SK-N-SH (cell line): ENCODE results near the gene DIPK1A. TPM values are rescaled to one million over a fixed set of nuclear protein-coding genes. Genes with fewer than 3 reads are reported as not detected.

Experiments used
- CTCF ChIA-PET: fragments of 300-600, 350-600 bp; formaldehyde crosslinking; extraction: SDS; loops from one replicate; lab custom pipeline; 2021; lab: Yijun Ruan, JAX
- POLR2A ChIA-PET: fragments of 350-600 bp; sonication (Branson Sonifier 250); formaldehyde crosslinking; extraction: SDS; loops from one replicate; lab custom pipeline; 2020; ENCODE audit warnings: antibody characterized with exemption, inconsistent platforms; lab: Yijun Ruan, JAX
- DNase-seq: peaks from one replicate; pipeline ENCODE4 v3.0.0; 2012
- H2AFZ ChIP-seq: fragments of 200-600 bp; sonication (generic); 2 replicates; pipeline ENCODE4 v1.8.1; 2016; ENCODE audit warnings: antibody characterized with exemption, mild to moderate bottlenecking, low read depth
- H3F3A ChIP-seq: fragments of 200-600 bp; sonication (generic); replicated peaks from 2 replicates; pipeline ENCODE3; 2016; ENCODE audit warnings: antibody characterized with exemption, mild to moderate bottlenecking; ENCODE audit not compliant: insufficient read depth
- H3K27ac ChIP-seq, 2 experiments: fragments of 200-500 bp in 1 of 2; fragments of 200-600 bp in 1 of 2; sonication (Bioruptor generic) in 1 of 2; sonication (generic), shearing (Covaris generic) in 1 of 2; 2 replicates each; pipeline versions ENCODE4 v1.5.1 to v1.6.1; 2014 to 2016; ENCODE audit warnings: low read depth in 2 of 2, inconsistent platforms in 1 of 2, low read length in 1 of 2, mild to moderate bottlenecking in 1 of 2, mixed read lengths in 1 of 2
- H3K27me3 ChIP-seq: fragments of 200-600 bp; sonication (generic), shearing (Covaris generic); 2 replicates; pipeline ENCODE4 v1.6.1; 2016; ENCODE audit warnings: mixed run types; ENCODE audit not compliant: insufficient read depth
- H3K36me3 ChIP-seq, 2 experiments: fragments of 200-500 bp in 1 of 2; fragments of 200-600 bp in 1 of 2; sonication (Bioruptor generic) in 1 of 2; sonication (generic) in 1 of 2; replicated peaks in 1 of 2; 2 replicates each; pipeline versions ENCODE3 to v1.5.1; 2014 to 2016; ENCODE audit warnings: low read length in 1 of 2, mild to moderate bottlenecking in 1 of 2; ENCODE audit not compliant: insufficient read depth in 2 of 2, control insufficient read depth in 1 of 2
- H3K4me1 ChIP-seq, 2 experiments: fragments of 200-500 bp in 1 of 2; fragments of 200-600 bp in 1 of 2; sonication (Bioruptor generic) in 1 of 2; sonication (generic), shearing (Covaris generic) in 1 of 2; 2 replicates each; pipeline versions ENCODE4 v1.5.1 to v1.6.1; 2014 to 2016; ENCODE audit warnings: low read depth in 1 of 2, low read length in 1 of 2, mixed run types in 1 of 2; ENCODE audit not compliant: insufficient read depth in 2 of 2, control insufficient read depth in 1 of 2
- H3K4me2 ChIP-seq: fragments of 200-600 bp; sonication (generic), shearing (Covaris generic); 2 replicates; pipeline ENCODE4 v1.6.1; 2017; ENCODE audit warnings: mixed run types
- H3K4me3 ChIP-seq, 2 experiments: fragments of 200-500 bp in 1 of 2; fragments of 200-600 bp in 1 of 2; sonication (Bioruptor generic) in 1 of 2; sonication (generic), shearing (Covaris generic) in 1 of 2; 2 replicates each; pipeline versions ENCODE4 v1.5.1 to v1.8.1; 2014 to 2016; ENCODE audit warnings: low read depth in 2 of 2, inconsistent platforms in 1 of 2, low read length in 1 of 2, mild to moderate bottlenecking in 1 of 2, mixed read lengths in 1 of 2, moderate library complexity in 1 of 2
- H3K79me2 ChIP-seq: fragments of 200-600 bp; sonication (generic); 2 replicates; pipeline ENCODE4 v1.8.1; 2017; ENCODE audit warnings: mild to moderate bottlenecking; ENCODE audit not compliant: insufficient read depth
- H3K9ac ChIP-seq: fragments of 200-600 bp; sonication (generic); 2 replicates; pipeline ENCODE4 v1.6.1; 2017; ENCODE audit warnings: mixed run types
- H3K9me2 ChIP-seq: fragments of 200-600 bp; sonication (generic); 2 replicates; pipeline ENCODE4 v1.6.1; 2017; ENCODE audit warnings: mixed run types
- H3K9me3 ChIP-seq: fragments of 200-600 bp; sonication (generic); 2 replicates; pipeline ENCODE4 v1.6.1; 2017; ENCODE audit warnings: mixed run types, mild to moderate bottlenecking, moderate library complexity
- H4K20me1 ChIP-seq: fragments of 200-600 bp; sonication (generic); 2 replicates; pipeline ENCODE4 v1.6.1; 2017; ENCODE audit warnings: mild to moderate bottlenecking, mixed run types; ENCODE audit not compliant: insufficient read depth
- CHD2 ChIP-seq: fragments of 150-350 bp; IDR thresholded peaks from 2 replicates; pipeline ENCODE4 v1.6.1; 2018; ENCODE audit warnings: low read length; ENCODE audit not compliant: partially characterized antibody
- EP300 ChIP-seq, 2 experiments: IDR thresholded peaks; 2 replicates each; pipeline versions ENCODE4 v1.4.0 to v1.6.1; 2012; ENCODE audit warnings: borderline replicate concordance in 1 of 2, low read depth in 1 of 2, low read length in 1 of 2
- EZH2phosphoT487 ChIP-seq: fragments of 200-600 bp; sonication (generic); IDR thresholded peaks from 2 replicates; pipeline ENCODE4 v1.6.1; 2017; ENCODE audit warnings: low read depth, mixed run types, mild to moderate bottlenecking, antibody characterized with exemption, moderate library complexity, borderline replicate concordance
- FOSL2 ChIP-seq: IDR thresholded peaks from 2 replicates; pipeline ENCODE4 v1.4.0; 2012; ENCODE audit warnings: low read depth, mild to moderate bottlenecking, moderate library complexity, borderline replicate concordance
- FOXM1 ChIP-seq: IDR thresholded peaks from 2 replicates; pipeline ENCODE4 v1.4.0; 2012; ENCODE audit warnings: low read depth, mild to moderate bottlenecking
- GABPA ChIP-seq: IDR thresholded peaks from 2 replicates; pipeline ENCODE4 v1.4.0; 2012; ENCODE audit warnings: low read depth, mild to moderate bottlenecking
- GATA2 ChIP-seq: sonication (generic); formaldehyde crosslinking; IDR thresholded peaks from 2 replicates; pipeline ENCODE4 v1.5.0; 2020; ENCODE audit warnings: mild to moderate bottlenecking, missing genetic modification reagents
- MEF2A ChIP-seq: IDR thresholded peaks from 2 replicates; pipeline ENCODE4 v1.4.0; 2012; ENCODE audit warnings: low read depth, borderline replicate concordance
- MXI1 ChIP-seq: IDR thresholded peaks from 2 replicates; pipeline ENCODE4 v1.6.1; 2012; ENCODE audit warnings: mild to moderate bottlenecking, low read depth, low read length, improper control_type of control experiment
- NFIC ChIP-seq: IDR thresholded peaks from 2 replicates; pipeline ENCODE4 v1.4.0; 2012; ENCODE audit warnings: borderline replicate concordance
- POLR2AphosphoS5 ChIP-seq: IDR thresholded peaks from 2 replicates; pipeline ENCODE4 v1.6.1; 2012; ENCODE audit warnings: low read depth, low read length
- RAD21 ChIP-seq: IDR thresholded peaks from 2 replicates; pipeline ENCODE4 v1.6.1; 2012; ENCODE audit warnings: mild to moderate bottlenecking, low read length
- RCOR1 ChIP-seq: fragments of 150-350 bp; IDR thresholded peaks from 2 replicates; pipeline ENCODE4 v1.6.1; 2017; ENCODE audit warnings: antibody characterized with exemption, low read length
- RXRA ChIP-seq: IDR thresholded peaks from 2 replicates; pipeline ENCODE4 v1.4.0; 2012; ENCODE audit warnings: low read depth, mild to moderate bottlenecking, borderline replicate concordance
- SIN3A ChIP-seq: IDR thresholded peaks from 2 replicates; pipeline ENCODE4 v1.6.1; 2012; ENCODE audit warnings: low read depth, mild to moderate bottlenecking, low read length, moderate library complexity, borderline replicate concordance
- SMC3 ChIP-seq: IDR thresholded peaks from 2 replicates; pipeline ENCODE4 v1.6.1; 2012; ENCODE audit warnings: low read depth, low read length, improper control_type of control experiment
- TAF1 ChIP-seq: IDR thresholded peaks from 2 replicates; pipeline ENCODE4 v1.6.1; 2012; ENCODE audit warnings: low read depth, mild to moderate bottlenecking, low read length, moderate library complexity, borderline replicate concordance
- TCF12 ChIP-seq: IDR thresholded peaks from 2 replicates; pipeline ENCODE4 v1.4.0; 2012
- TEAD4 ChIP-seq: IDR thresholded peaks from 2 replicates; pipeline ENCODE4 v1.4.0; 2012; ENCODE audit warnings: mild to moderate bottlenecking, borderline replicate concordance; ENCODE audit not compliant: insufficient read depth
- YY1 ChIP-seq: IDR thresholded peaks from 2 replicates; pipeline ENCODE4 v1.4.0; 2012; ENCODE audit warnings: low read depth, mild to moderate bottlenecking
- WGBS: methylation state at CpG from one replicate; pipeline ENCODE4 v1.1.6; 2017; ENCODE audit warnings: low lambda C conversion rate; 5-methylcytosine and 5-hydroxymethylcytosine counted together
- polyA plus RNA-seq, 3 experiments: library from polyadenylated mRNA; depleted of rRNA; stranded (reverse); fragments of >200 nt; gene quantifications; 2 replicates each; pipeline ENCODE4 v1.2.3, GENCODE V29; 2012
- TF ChIP-seq, protein P1 (sequence below): IDR thresholded peaks from 2 replicates; pipeline ENCODE4 v1.4.0; 2012; ENCODE audit warnings: low read depth, borderline replicate concordance
- TF ChIP-seq, protein P2 (sequence below): fragments of 150-350 bp; IDR thresholded peaks from 2 replicates; pipeline ENCODE4 v1.6.1; 2016; ENCODE audit warnings: mild to moderate bottlenecking, low read depth, low read length
- TF ChIP-seq, protein P3 (sequence below): IDR thresholded peaks from 2 replicates; pipeline ENCODE4 v1.4.0; 2012; ENCODE audit warnings: low read depth, borderline replicate concordance
- TF ChIP-seq, protein P4 (sequence below): fragments of 200-600 bp; sonication (generic); IDR thresholded peaks from 2 replicates; pipeline ENCODE4 v1.6.1; 2017; ENCODE audit warnings: antibody characterized with exemption, mild to moderate bottlenecking, moderate library complexity
- TF ChIP-seq, protein P5 (sequence below): IDR thresholded peaks from 2 replicates; pipeline ENCODE4 v1.4.0; 2012; ENCODE audit warnings: low read depth

DIPK1A gene
- polyA plus RNA-seq, 1 of the 3 experiments (the other 2 are of a cell fraction): 3.4 TPM

DNA sequence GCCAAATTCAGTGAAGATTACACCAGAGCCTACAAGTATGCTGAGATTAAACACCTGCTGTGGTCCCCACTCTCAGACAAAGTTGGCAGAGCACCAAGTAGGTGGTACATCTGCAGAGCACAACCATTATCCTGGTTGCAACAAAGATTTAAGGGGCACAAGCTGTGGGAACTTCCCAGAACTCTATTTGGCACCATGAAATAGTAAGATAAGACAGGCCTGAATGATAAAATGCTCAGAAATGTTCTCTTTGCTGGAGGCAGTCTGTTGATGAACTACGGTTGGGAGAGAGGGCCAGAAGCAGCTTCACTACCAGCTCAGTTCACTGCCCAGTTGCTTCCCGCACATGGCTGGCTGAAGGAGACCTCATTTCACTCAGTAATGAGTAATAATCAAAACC, 109.5 kb downstream of the DIPK1A start:
- Histone ChIP-seq H3K4me2 (no peak overlapping the region), H4K20me1 (no peaks in the 10 kb centered on the region), H3K4me1 (peaks cover 0 to 12% of the 10 kb centered on the region in 2 experiments; a peak in 1 of 4 replicates), H3K27ac (peak overlapping the region in 1 of 2 experiments; percentile 18; a peak in 1 of 4 replicates), H3K4me3 (no peak overlapping the region), H3F3A (no peaks in the 10 kb centered on the region), H3K9me3 (no peaks in the 10 kb centered on the region), H3K9me2 (no peaks in the 10 kb centered on the region), H3K79me2 (no peaks in the 10 kb centered on the region), H2AFZ (no peak overlapping the region), H3K27me3 (no peaks in the 10 kb centered on the region), H3K36me3 (no peaks in the 10 kb centered on the region), H3K9ac (no peak overlapping the region)
- 68% methylated on average over 2 of the region's 2 CpGs for WGBS
- peak; percentile 46 for DNase-seq
- POLR2A ChIA-PET: interaction anchor here (1.5 kb wide), 1 partner anchor 20 kb away, joined by 5 read pairs; the partner anchor contains the start of gene RPL5
- CTCF ChIA-PET: interaction anchor here (1.2 to 13.1 kb wide), 3 partner anchors 104 to 142 kb away, joined by 3 to 193 read pairs (median 36); partner anchors contain the start of gene DIPK1A
- TF ChIP-seq NFIC: no peak
- TF ChIP-seq, protein P1, sequence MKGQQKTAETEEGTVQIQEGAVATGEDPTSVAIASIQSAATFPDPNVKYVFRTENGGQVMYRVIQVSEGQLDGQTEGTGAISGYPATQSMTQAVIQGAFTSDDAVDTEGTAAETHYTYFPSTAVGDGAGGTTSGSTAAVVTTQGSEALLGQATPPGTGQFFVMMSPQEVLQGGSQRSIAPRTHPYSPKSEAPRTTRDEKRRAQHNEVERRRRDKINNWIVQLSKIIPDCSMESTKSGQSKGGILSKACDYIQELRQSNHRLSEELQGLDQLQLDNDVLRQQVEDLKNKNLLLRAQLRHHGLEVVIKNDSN: no peak
- TF ChIP-seq RCOR1: peak; percentile 89
- TF ChIP-seq CHD2: peak; percentile 72
- TF ChIP-seq, protein P2, sequence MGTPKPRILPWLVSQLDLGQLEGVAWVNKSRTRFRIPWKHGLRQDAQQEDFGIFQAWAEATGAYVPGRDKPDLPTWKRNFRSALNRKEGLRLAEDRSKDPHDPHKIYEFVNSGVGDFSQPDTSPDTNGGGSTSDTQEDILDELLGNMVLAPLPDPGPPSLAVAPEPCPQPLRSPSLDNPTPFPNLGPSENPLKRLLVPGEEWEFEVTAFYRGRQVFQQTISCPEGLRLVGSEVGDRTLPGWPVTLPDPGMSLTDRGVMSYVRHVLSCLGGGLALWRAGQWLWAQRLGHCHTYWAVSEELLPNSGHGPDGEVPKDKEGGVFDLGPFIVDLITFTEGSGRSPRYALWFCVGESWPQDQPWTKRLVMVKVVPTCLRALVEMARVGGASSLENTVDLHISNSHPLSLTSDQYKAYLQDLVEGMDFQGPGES: no peak
- TF ChIP-seq MEF2A: no peak
- TF ChIP-seq GATA2 (CRISPR knock-in tag): peak; percentile 50
- TF ChIP-seq EP300 (IDR thresholded peaks at IDR 0.05; ENCODE audit: borderline replicate concordance in 1 of 2, low read depth in 1 of 2, low read length in 1 of 2): peak in 1 of 2 experiments; percentile 55; a peak in 1 of 4 replicates
- TF ChIP-seq SIN3A: no peak
- TF ChIP-seq TEAD4: no peak
- no peak for TF ChIP-seq FOXM1
- TF ChIP-seq EZH2phosphoT487: no peak
- no peak for TF ChIP-seq POLR2AphosphoS5
- TF ChIP-seq FOSL2: no peak
- TF ChIP-seq, protein P3, sequence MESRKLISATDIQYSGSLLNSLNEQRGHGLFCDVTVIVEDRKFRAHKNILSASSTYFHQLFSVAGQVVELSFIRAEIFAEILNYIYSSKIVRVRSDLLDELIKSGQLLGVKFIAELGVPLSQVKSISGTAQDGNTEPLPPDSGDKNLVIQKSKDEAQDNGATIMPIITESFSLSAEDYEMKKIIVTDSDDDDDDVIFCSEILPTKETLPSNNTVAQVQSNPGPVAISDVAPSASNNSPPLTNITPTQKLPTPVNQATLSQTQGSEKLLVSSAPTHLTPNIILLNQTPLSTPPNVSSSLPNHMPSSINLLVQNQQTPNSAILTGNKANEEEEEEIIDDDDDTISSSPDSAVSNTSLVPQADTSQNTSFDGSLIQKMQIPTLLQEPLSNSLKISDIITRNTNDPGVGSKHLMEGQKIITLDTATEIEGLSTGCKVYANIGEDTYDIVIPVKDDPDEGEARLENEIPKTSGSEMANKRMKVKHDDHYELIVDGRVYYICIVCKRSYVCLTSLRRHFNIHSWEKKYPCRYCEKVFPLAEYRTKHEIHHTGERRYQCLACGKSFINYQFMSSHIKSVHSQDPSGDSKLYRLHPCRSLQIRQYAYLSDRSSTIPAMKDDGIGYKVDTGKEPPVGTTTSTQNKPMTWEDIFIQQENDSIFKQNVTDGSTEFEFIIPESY: no peak
- peak; percentile 54 for TF ChIP-seq MXI1
- no peak for TF ChIP-seq SMC3
- no peak for TF ChIP-seq TCF12
- TF ChIP-seq, protein P4, sequence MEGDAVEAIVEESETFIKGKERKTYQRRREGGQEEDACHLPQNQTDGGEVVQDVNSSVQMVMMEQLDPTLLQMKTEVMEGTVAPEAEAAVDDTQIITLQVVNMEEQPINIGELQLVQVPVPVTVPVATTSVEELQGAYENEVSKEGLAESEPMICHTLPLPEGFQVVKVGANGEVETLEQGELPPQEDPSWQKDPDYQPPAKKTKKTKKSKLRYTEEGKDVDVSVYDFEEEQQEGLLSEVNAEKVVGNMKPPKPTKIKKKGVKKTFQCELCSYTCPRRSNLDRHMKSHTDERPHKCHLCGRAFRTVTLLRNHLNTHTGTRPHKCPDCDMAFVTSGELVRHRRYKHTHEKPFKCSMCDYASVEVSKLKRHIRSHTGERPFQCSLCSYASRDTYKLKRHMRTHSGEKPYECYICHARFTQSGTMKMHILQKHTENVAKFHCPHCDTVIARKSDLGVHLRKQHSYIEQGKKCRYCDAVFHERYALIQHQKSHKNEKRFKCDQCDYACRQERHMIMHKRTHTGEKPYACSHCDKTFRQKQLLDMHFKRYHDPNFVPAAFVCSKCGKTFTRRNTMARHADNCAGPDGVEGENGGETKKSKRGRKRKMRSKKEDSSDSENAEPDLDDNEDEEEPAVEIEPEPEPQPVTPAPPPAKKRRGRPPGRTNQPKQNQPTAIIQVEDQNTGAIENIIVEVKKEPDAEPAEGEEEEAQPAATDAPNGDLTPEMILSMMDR: no peak
- no peak for TF ChIP-seq RXRA
- no peak for TF ChIP-seq TAF1
- TF ChIP-seq GABPA: no peak
- no peak for TF ChIP-seq RAD21
- TF ChIP-seq, protein P5, sequence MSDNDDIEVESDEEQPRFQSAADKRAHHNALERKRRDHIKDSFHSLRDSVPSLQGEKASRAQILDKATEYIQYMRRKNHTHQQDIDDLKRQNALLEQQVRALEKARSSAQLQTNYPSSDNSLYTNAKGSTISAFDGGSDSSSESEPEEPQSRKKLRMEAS: no peak
- TF ChIP-seq YY1: no peak
